Stimulated activated CD4-positive, alpha-beta T cell treated with anti-CD3 and anti-CD28 coated beads, Interleukin-12 subunit alpha, Interleukin-12 subunit beta, amount 100 ng/mL, for 4 hours (primary cell): ENCODE measurements around the gene ERMAP.
"Not testable (repeated sequence)": the region's sequence is repeated elsewhere in the genome, so short reads cannot be mapped to it uniquely, and the experiment has no call there.

ENCODE experiments used
- DNase-seq: peaks from one replicate; pipeline ENCODE4 v3.0.0-alpha.2; 2020

ERMAP gene

GRCh38 chr1:42814815-42815214, 2.1 kb upstream of the ERMAP start:
- DNase-seq: not testable (repeated sequence)

GRCh38 chr1:42815941-42816584, 859 bp upstream of the ERMAP start:
- no peak for DNase-seq

- no peak for DNase-seq
Measured at GRCh38 chr1:42817440-42817767, 482 bp downstream of the ERMAP start.

- DNase-seq: no peak
Measured at GRCh38 chr1:42817976-42818375, 1.1 kb downstream of the ERMAP start.

- no peak for DNase-seq
Measured at GRCh38 chr1:42820813-42821212, 3.9 kb downstream of the ERMAP start.

GRCh38 chr1:42821690-42822089, 4.8 kb downstream of the ERMAP start:
- no peak for DNase-seq

GRCh38 chr1:42822800-42823392, 6.0 kb downstream of the ERMAP start:
- DNase-seq: no peak

- DNase-seq: no peak
Measured at GRCh38 chr1:42824481-42825035, 7.6 kb downstream of the ERMAP start.

- DNase-seq: no peak
Measured at GRCh38 chr1:42825036-42825851, 8.3 kb downstream of the ERMAP start.

- no peak for DNase-seq
Measured at GRCh38 chr1:42830631-42831030, 13.7 kb downstream of the ERMAP start.

GRCh38 chr1:42831273-42831672, 14.4 kb downstream of the ERMAP start:
- DNase-seq: no peak

- no peak for DNase-seq
Measured at GRCh38 chr1:42832641-42833240, 15.8 kb downstream of the ERMAP start.

GRCh38 chr1:42833981-42834380, 17.1 kb downstream of the ERMAP start:
- DNase-seq: no peak

GRCh38 chr1:42834803-42835202, 17.9 kb downstream of the ERMAP start:
- no peak for DNase-seq

- no peak for DNase-seq
Measured at GRCh38 chr1:42835422-42835821, 18.5 kb downstream of the ERMAP start.

- no peak for DNase-seq
Measured at GRCh38 chr1:42837709-42838108, 20.8 kb downstream of the ERMAP start.

GRCh38 chr1:42838482-42839190, 21.7 kb downstream of the ERMAP start:
- no peak for DNase-seq

- DNase-seq: no peak
Measured at GRCh38 chr1:42841010-42841409, 24.1 kb downstream of the ERMAP start.

GRCh38 chr1:42841440-42842147, 24.7 kb downstream of the ERMAP start:
- DNase-seq: no peak

- DNase-seq: no peak
Measured at GRCh38 chr1:42844592-42845140, 27.7 kb downstream of the ERMAP start.

GRCh38 chr1:42845193-42845592, 28.3 kb downstream of the ERMAP start:
- DNase-seq: no peak

GRCh38 chr1:42845866-42846256, 28.9 kb downstream of the ERMAP start:
- DNase-seq: no peak
